Esophagus muscularis mucosa (tissue), 4 donors: ENCODE data around the gene ATRX. TPM values are rescaled to one million over a fixed set of nuclear protein-coding genes. Genes with fewer than 3 reads are reported as not detected.
"Not testable (repeated sequence)": the region's sequence is repeated elsewhere in the genome, so short reads cannot be mapped to it uniquely, and the experiment has no call there.

ENCODE experiments used
- DNase-seq: peaks from one replicate; pipeline ENCODE4 v3.0.0-alpha.2; 2017; ENCODE audit errors: extremely low spot score
- H3K27ac ChIP-seq, 4 donors: fragments of 200-600 bp; sonication (generic); replicated peaks in 1 of 4; 1 replicate in 3 of 4; 2 replicates in 1 of 4; pipeline ENCODE4 v1.5.1; 2016 to 2019; ENCODE audit warnings: mild to moderate bottlenecking in 1 of 4
- H3K27me3 ChIP-seq, 4 donors: fragments of 200-600 bp; sonication (generic); one replicate each; pipeline versions ENCODE4 v1.5.1 to v1.6.0; 2016 to 2019
- H3K36me3 ChIP-seq, 4 donors: fragments of 200-600 bp; sonication (generic); one replicate each; pipeline ENCODE4 v1.5.1; 2016 to 2019
- H3K4me1 ChIP-seq, 4 donors: fragments of 200-600 bp; sonication (generic); one replicate each; pipeline ENCODE4 v1.5.1; 2016 to 2019
- H3K4me3 ChIP-seq, 4 donors: fragments of 200-600 bp; sonication (generic); 1 replicate in 2 of 4; 2 replicates in 2 of 4; pipeline ENCODE4 v1.5.1; 2016 to 2019; ENCODE audit warnings: mild to moderate bottlenecking in 4 of 4, moderate library complexity in 1 of 4
- H3K9me3 ChIP-seq, 4 donors: fragments of 200-600 bp; sonication (generic); 1 replicate in 3 of 4; 2 replicates in 1 of 4; pipeline ENCODE4 v1.5.1; 2016 to 2019
- EP300 ChIP-seq: sonication (generic); formaldehyde crosslinking; IDR thresholded peaks from one replicate; pipeline ENCODE4 v1.6.1; 2017; ENCODE audit warnings: antibody characterized with exemption
- POLR2A ChIP-seq: fragments of 450-650 bp; IDR thresholded peaks from one replicate; pipeline ENCODE4 v1.6.1; 2017; ENCODE audit warnings: antibody characterized with exemption, moderate library complexity, mild to moderate bottlenecking, low read depth
- POLR2AphosphoS5 ChIP-seq, 2 donors: sonication (generic); formaldehyde crosslinking; IDR thresholded peaks; one replicate each; pipeline ENCODE4 v1.6.1; 2017; ENCODE audit warnings: antibody characterized with exemption in 2 of 2
- WGBS: methylation state at CpG from one replicate; pipeline ENCODE4 v1.1.5; 2018; 5-methylcytosine and 5-hydroxymethylcytosine counted together
- intact Hi-C: fragments of 100-400 bp; cut with DNase I; formaldehyde crosslinking; loops from one replicate; pipeline ENCODE4 v1.15.1; 2023
- total RNA-seq, 4 donors: library from RNA; depleted of rRNA; stranded (reverse); fragments of >200 nt; gene quantifications; one replicate each; pipeline versions ENCODE4 v1.1.0 to v1.2.1, GENCODE V29; 2016
- TF ChIP-seq, protein P1 (sequence below), 3 experiments: fragments of 200-600 bp in 2 of 3; fragments of 450-650 bp in 1 of 3; sonication (generic) in 2 of 3; IDR thresholded peaks; one replicate each; pipeline ENCODE4 v1.5.1; 2017 to 2019; ENCODE audit warnings: antibody characterized with exemption in 3 of 3, mild to moderate bottlenecking in 2 of 3, moderate library complexity in 1 of 3

The ATRX gene
- total RNA-seq, 4 donors from 2014 or later, result 71.1 to 105 (median 95.8) TPM

DNA sequence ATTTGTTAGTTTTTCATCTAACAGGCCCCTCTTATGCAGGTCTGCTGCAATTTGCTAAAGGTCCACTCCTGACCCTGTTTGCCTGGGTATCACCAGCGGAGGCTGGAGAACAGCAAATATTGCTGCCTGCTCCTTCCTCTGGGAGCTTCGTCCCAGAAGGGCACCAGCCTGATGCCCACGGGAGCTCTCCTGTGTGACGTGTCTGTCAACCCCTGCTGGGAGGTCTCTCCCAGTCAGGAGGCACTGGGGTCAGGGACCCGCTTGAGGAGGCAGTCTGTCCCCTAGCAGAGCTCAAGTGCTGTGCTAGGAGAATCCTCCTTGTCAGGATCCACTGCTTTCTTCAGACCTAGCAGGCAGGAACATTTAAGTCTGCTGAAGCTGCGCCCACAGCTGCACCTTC, 30.5 kb downstream of the ATRX start:
- 88% methylated on average over 5 of the region's 6 CpGs for whole genome bisulfite sequencing
- no peak for DNase-seq
- no peaks in the 10 kb centered on the region for H3K9me3 ChIP-seq
- no peak overlapping the region for H3K4me3 ChIP-seq
- TF ChIP-seq EP300 (no peak), POLR2AphosphoS5 (IDR thresholded peaks at IDR 0.05) (no peak), POLR2A (no peak)
- TF ChIP-seq, protein P1, sequence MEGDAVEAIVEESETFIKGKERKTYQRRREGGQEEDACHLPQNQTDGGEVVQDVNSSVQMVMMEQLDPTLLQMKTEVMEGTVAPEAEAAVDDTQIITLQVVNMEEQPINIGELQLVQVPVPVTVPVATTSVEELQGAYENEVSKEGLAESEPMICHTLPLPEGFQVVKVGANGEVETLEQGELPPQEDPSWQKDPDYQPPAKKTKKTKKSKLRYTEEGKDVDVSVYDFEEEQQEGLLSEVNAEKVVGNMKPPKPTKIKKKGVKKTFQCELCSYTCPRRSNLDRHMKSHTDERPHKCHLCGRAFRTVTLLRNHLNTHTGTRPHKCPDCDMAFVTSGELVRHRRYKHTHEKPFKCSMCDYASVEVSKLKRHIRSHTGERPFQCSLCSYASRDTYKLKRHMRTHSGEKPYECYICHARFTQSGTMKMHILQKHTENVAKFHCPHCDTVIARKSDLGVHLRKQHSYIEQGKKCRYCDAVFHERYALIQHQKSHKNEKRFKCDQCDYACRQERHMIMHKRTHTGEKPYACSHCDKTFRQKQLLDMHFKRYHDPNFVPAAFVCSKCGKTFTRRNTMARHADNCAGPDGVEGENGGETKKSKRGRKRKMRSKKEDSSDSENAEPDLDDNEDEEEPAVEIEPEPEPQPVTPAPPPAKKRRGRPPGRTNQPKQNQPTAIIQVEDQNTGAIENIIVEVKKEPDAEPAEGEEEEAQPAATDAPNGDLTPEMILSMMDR (IDR thresholded peaks at IDR 0.05), result no peak
- H3K27ac ChIP-seq, result no peak overlapping the region
- no peaks in the 10 kb centered on the region for H3K27me3 ChIP-seq
- intact Hi-C loops, result no loop called here
- H3K4me1 ChIP-seq, result no peaks in the 10 kb centered on the region
- H3K36me3 ChIP-seq, result no peaks in the 10 kb centered on the region

DNA sequence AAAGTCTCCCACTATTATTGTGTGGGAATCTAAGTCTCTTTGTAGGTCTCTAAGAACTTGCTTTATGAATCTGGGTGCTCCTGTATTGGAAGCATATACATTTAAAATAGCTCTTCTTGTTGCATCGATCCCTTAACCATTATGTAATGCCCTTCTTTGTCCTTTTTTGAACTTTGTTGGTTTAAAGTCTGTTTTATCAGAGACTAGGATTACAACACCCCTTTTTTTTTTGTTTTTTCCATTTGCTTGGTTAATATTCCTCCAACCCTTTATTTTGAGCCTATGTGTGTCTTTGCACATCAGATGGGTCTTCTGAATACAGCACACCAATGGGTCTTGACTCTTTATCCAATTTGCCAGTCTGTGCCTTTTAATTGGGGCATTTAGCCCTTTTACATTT, 32.1 kb downstream of the ATRX start:
- WGBS, result 95% methylated on average over 1 of the region's 1 CpG

DNA sequence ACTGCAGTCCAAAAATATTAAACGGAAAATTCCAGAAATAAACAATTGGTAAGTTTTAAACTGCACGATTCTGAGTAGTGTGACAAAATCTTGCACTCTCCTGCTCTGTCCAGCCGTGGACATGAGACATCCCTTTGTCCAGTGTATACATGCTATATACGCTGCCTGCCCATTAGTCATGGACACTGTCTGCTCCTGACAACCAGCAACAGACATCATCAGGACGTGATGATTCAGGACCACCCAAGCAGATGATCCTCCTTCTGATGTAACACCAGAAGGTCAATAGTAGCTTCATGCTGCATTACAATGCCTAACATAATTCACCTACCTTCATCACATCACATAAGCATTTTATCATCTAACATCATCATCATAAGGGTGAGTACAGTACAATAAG, 36.3 kb downstream of the ATRX start:
- intact Hi-C loops, result no loop called here
- 58% methylated on average over 5 of the region's 5 CpGs for WGBS
- Histone ChIP-seq H3K27ac (no peak overlapping the region), H3K4me3 (no peak overlapping the region), H3K27me3 (no peaks in the 10 kb centered on the region), H3K9me3 (no peaks in the 10 kb centered on the region), H3K36me3 (no peaks in the 10 kb centered on the region), H3K4me1 (peaks cover 0 to 3% (median 0%) of the 10 kb centered on the region in 4 donors)
- TF ChIP-seq POLR2AphosphoS5 (IDR thresholded peaks at IDR 0.05) (no peak), EP300 (no peak), POLR2A (no peak)
- TF ChIP-seq, protein P1 (IDR thresholded peaks at IDR 0.05), result no peak
- no peak for DNase-seq

More for the DNA sequence above, 32.1 kb downstream of the ATRX start:
- DNase-seq, H3K4me1 ChIP-seq, H3K27me3 ChIP-seq, H3K36me3 ChIP-seq, intact Hi-C loops, H3K4me3 ChIP-seq, H3K9me3 ChIP-seq, H3K27ac ChIP-seq: not testable (repeated sequence)

DNA sequence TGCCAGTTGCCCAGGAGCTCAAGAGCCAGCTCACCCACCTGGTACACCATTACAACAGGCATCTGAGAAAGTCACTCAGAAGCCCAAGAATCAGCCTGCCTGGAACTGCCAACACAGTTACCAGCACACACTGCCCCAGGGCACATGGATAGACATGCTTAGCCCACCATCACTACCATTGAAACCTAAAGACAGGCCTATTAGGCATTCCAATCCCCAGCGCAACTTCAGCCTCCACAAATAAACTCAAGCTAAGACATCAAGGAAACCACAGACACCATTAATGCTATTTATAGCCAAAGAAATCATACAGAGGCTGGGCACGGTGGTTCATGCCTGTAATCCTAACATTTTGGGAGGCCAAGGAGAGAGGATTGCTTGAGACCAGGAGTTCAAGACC, 42.3 kb downstream of the ATRX start:
- intact Hi-C loops, result no loop called here
- Histone ChIP-seq H3K4me3 (no peak overlapping the region), H3K27ac (peak overlapping the region in 2 of 4 donors; percentile 14 to 31), H3K36me3 (no peaks in the 10 kb centered on the region), H3K27me3 (no peaks in the 10 kb centered on the region), H3K4me1 (peaks cover 0 to 42% (median 30%) of the 10 kb centered on the region in 4 donors), H3K9me3 (no peaks in the 10 kb centered on the region)
- DNase-seq, result no peak
- TF ChIP-seq EP300, result no peak
- TF ChIP-seq, protein P1 (IDR thresholded peaks at IDR 0.05), result no peak
- TF ChIP-seq POLR2AphosphoS5 (IDR thresholded peaks at IDR 0.05), result no peak
- no peak for TF ChIP-seq POLR2A
- 67% methylated on average over 2 of the region's 2 CpGs for WGBS

DNA sequence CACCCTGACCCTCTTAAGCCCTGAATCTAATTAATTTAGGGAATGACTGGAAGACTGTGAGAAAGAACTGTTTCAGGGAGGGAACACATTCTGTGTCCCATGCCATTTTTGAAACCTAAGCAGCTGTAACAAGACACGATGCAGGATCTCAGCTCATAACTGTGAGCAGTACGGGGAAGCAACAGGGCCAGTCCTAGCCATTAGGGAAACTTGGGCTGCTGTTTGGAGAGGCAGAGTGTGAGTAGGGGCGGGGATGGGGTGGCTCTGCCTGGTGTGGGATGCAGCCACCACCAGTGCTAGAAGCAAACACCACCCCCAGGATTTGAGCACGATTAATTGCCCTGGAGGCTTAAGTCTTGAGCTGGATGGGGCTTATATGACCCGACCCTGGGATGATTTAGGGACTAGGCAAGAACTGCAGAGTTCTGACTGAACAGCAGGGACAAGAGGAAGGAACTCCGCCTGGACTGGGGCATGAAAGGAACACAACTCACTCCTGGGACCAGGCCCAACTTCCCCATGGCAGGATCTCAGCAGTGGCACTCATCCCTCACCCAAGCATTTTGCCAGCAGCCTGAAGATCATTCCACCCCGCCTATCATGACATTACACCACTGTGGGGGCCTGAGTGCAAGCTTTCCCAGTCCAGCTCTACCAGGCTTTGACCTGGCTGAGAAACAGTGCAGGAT, 43.1 kb downstream of the ATRX start:
- H3K36me3 ChIP-seq, result no peaks in the 10 kb centered on the region
- no peak overlapping the region for H3K4me3 ChIP-seq
- peaks cover 0 to 42% (median 30%) of the 10 kb centered on the region in 4 donors for H3K4me1 ChIP-seq
- intact Hi-C loops, result no loop called here
- H3K27ac ChIP-seq, result peak overlapping the region; percentile 14 to 53 (median 34)
- no peaks in the 10 kb centered on the region for H3K27me3 ChIP-seq
- no peak for TF ChIP-seq POLR2AphosphoS5 (IDR thresholded peaks at IDR 0.05)
- TF ChIP-seq, protein P1 (IDR thresholded peaks at IDR 0.05), result no peak
- TF ChIP-seq EP300, result no peak
- TF ChIP-seq POLR2A, result no peak
- 52% methylated on average over 6 of the region's 7 CpGs for WGBS
- no peaks in the 10 kb centered on the region for H3K9me3 ChIP-seq
- DNase-seq, result no peak
